Lower leg skin (tissue), 3 donors: Measurements from ENCODE around the gene RAPGEF4.

Source experiments
- POLR2A ChIP-seq, 2 donors: fragments of 450-650 bp; IDR thresholded peaks; one replicate each; pipeline ENCODE4 v1.6.1; 2016 to 2017; ENCODE audit warnings: antibody characterized with exemption in 2 of 2, mild to moderate bottlenecking in 1 of 2, moderate library complexity in 1 of 2
- TF ChIP-seq, protein P1 (sequence below), 3 donors: fragments of 450-650 bp; IDR thresholded peaks; one replicate each; pipeline ENCODE4 v1.5.1; 2016; ENCODE audit warnings: antibody characterized with exemption in 3 of 3, mild to moderate bottlenecking in 3 of 3, moderate library complexity in 2 of 3

DNA sequence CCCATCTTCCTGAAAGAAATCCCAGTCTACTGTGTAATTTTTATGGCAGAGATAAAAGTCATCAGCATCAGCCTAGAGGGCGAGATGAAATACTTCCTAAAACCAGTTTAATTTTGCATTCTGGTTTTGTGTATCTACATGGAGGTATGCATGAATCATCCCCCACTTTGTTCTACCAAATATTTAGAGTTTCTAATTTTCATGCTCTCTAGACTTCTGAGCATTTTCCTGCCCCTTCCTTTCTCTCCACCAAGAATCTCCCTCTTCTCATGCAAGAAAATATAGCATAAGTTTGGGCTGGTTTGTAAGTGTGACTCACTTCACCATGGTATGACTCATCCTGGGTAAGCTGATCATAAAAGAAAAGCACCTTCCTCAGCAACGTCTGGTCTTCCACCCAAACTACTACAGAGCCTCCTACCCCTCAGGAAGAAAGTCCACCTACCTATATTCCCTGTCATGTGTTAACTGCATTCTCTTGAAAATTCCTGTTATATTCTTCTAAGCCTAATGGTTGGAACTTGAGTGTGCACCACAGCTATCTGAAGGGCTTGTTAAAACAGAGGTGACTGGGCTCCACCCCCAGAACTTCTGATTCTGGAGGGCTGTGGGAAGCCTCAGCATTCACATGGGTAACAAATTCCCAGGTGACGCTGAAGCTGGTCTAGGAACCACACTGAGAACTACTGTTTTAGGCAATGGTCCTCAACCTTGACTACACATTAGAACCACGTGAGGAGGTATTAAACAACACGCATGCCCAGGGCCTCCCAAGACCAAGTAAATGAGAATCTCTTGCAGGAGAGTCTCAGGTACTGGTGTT is 37.4 kb upstream of the RAPGEF4 start:
- TF ChIP-seq POLR2A (IDR thresholded peaks at IDR 0.05): no peak
- TF ChIP-seq, protein P1, sequence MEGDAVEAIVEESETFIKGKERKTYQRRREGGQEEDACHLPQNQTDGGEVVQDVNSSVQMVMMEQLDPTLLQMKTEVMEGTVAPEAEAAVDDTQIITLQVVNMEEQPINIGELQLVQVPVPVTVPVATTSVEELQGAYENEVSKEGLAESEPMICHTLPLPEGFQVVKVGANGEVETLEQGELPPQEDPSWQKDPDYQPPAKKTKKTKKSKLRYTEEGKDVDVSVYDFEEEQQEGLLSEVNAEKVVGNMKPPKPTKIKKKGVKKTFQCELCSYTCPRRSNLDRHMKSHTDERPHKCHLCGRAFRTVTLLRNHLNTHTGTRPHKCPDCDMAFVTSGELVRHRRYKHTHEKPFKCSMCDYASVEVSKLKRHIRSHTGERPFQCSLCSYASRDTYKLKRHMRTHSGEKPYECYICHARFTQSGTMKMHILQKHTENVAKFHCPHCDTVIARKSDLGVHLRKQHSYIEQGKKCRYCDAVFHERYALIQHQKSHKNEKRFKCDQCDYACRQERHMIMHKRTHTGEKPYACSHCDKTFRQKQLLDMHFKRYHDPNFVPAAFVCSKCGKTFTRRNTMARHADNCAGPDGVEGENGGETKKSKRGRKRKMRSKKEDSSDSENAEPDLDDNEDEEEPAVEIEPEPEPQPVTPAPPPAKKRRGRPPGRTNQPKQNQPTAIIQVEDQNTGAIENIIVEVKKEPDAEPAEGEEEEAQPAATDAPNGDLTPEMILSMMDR (IDR thresholded peaks at IDR 0.05): no peak
